ENCODE measurements around the gene FATE1. TPM values are rescaled to one million over a fixed set of nuclear protein-coding genes. Genes with fewer than 3 reads are reported as not detected.

FATE1 gene
- total and polyA plus RNA-seq, 2 of the 13 experiments (the other 11 are each of a cell fraction or from before 2014, with no cell fraction given): not detected

DNA sequence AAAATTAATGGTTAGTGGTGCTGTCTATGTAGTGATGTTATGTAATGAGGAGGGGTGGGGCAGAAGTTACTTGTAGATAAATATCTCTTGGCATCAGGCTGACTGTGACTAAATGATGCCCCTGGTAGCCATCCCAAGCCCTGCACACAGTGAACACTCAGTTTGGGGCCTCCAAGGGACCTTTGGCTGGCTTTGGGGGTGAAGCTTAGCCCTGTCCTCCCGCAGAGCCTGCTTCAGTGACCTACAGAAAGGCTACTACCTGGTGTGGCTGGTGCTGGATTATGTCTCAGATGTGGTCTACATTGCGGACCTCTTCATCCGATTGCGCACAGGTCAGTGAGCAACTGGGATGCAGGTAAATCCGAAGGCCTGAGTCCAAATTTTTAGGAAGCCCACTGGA, 26.5 kb downstream of the FATE1 start:
- ChIA-PET CTCF (ENCODE audit: low intra/inter-chr PET ratio, low total read pairs) (no interaction called here), POLR2A (no interaction called here)
- no peak for ATAC-seq
- Histone ChIP-seq H3K9ac (ENCODE audit: insufficient read depth, low read depth, low read length) (no peak overlapping the region), H3K9me3 (ENCODE audit: low read length) (no peaks in the 10 kb centered on the region), H3K4me2 (ENCODE audit: low read depth, low read length) (no peak overlapping the region), H3K27me3 (ENCODE audit: control insufficient read depth in 1 of 2, insufficient read depth in 2 of 2, low read length in 2 of 2) (no peaks in the 10 kb centered on the region), H4K20me1 (ENCODE audit: insufficient read depth, low read length) (no peaks in the 10 kb centered on the region), H3K27ac (ENCODE audit: extremely low read length, insufficient read depth, low read length) (no peak overlapping the region), H3K36me3 (replicated peaks in 1 of 2; ENCODE audit: control insufficient read depth in 1 of 2, insufficient read depth in 2 of 2, low read length in 2 of 2) (no peaks in the 10 kb centered on the region), H2AFZ (ENCODE audit: low read length) (no peak overlapping the region), H3K4me1 (ENCODE audit: insufficient read depth, low read length) (no peaks in the 10 kb centered on the region), H3K4me3 (replicated peaks in 1 of 3; ENCODE audit: insufficient read depth in 1 of 3, low read depth in 2 of 3, low read length in 3 of 3) (no peak overlapping the region), H3K79me2 (ENCODE audit: insufficient read depth, low read length) (no peaks in the 10 kb centered on the region)
- no peak for FAIRE-seq
- WGBS (ENCODE audit: low lambda C conversion rate): 75% methylated on average over 4 of the region's 5 CpGs
- TF ChIP-seq SIN3B (IDR thresholded peaks at IDR 0.05; ENCODE audit: low read length) (no peak), MED8 (CRISPR knock-in tag; IDR thresholded peaks at IDR 0.05; ENCODE audit: insufficient replicate concordance) (no peak), ZNF12 (CRISPR knock-in tag; IDR thresholded peaks at IDR 0.05) (no peak), GTF2F1 (IDR thresholded peaks at IDR 0.05; ENCODE audit: low read length) (no peak), TGIF2 (CRISPR knock-in tag; IDR thresholded peaks at IDR 0.05) (no peak), TEAD3 (CRISPR knock-in tag; optimal IDR thresholded peaks at IDR 0.05; ENCODE audit: borderline replicate concordance) (no peak), ZMYM4 (CRISPR knock-in tag; IDR thresholded peaks at IDR 0.05) (no peak), SSRP1 (CRISPR knock-in tag; IDR thresholded peaks at IDR 0.05) (no peak), ZNF501 (CRISPR knock-in tag; IDR thresholded peaks at IDR 0.05) (no peak), ARNTL (CRISPR knock-in tag; IDR thresholded peaks at IDR 0.05) (no peak), ZNF296 (CRISPR knock-in tag; conservative IDR thresholded peaks at IDR 0.05) (no peak)
- TF ChIP-seq, protein P1, sequence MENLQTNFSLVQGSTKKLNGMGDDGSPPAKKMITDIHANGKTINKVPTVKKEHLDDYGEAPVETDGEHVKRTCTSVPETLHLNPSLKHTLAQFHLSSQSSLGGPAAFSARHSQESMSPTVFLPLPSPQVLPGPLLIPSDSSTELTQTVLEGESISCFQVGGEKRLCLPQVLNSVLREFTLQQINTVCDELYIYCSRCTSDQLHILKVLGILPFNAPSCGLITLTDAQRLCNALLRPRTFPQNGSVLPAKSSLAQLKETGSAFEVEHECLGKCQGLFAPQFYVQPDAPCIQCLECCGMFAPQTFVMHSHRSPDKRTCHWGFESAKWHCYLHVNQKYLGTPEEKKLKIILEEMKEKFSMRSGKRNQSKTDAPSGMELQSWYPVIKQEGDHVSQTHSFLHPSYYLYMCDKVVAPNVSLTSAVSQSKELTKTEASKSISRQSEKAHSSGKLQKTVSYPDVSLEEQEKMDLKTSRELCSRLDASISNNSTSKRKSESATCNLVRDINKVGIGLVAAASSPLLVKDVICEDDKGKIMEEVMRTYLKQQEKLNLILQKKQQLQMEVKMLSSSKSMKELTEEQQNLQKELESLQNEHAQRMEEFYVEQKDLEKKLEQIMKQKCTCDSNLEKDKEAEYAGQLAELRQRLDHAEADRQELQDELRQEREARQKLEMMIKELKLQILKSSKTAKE (CRISPR knock-in tag; IDR thresholded peaks at IDR 0.05; ENCODE audit: borderline replicate concordance): no peak
- TF ChIP-seq, protein P2, sequence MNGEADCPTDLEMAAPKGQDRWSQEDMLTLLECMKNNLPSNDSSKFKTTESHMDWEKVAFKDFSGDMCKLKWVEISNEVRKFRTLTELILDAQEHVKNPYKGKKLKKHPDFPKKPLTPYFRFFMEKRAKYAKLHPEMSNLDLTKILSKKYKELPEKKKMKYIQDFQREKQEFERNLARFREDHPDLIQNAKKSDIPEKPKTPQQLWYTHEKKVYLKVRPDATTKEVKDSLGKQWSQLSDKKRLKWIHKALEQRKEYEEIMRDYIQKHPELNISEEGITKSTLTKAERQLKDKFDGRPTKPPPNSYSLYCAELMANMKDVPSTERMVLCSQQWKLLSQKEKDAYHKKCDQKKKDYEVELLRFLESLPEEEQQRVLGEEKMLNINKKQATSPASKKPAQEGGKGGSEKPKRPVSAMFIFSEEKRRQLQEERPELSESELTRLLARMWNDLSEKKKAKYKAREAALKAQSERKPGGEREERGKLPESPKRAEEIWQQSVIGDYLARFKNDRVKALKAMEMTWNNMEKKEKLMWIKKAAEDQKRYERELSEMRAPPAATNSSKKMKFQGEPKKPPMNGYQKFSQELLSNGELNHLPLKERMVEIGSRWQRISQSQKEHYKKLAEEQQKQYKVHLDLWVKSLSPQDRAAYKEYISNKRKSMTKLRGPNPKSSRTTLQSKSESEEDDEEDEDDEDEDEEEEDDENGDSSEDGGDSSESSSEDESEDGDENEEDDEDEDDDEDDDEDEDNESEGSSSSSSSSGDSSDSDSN (CRISPR knock-in tag; IDR thresholded peaks at IDR 0.05): no peak
- TF ChIP-seq, protein P3, sequence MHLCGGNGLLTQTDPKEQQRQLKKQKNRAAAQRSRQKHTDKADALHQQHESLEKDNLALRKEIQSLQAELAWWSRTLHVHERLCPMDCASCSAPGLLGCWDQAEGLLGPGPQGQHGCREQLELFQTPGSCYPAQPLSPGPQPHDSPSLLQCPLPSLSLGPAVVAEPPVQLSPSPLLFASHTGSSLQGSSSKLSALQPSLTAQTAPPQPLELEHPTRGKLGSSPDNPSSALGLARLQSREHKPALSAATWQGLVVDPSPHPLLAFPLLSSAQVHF (CRISPR knock-in tag; IDR thresholded peaks at IDR 0.05): no peak
- no TSS peak for BruUV-seq (replicated peaks)
- in situ Hi-C loops (cut with HindIII; ENCODE audit: extremely low pct_ligation_motif_present, low pct_unique_long_range_greater_than_20kb) (loop anchor here (5.0 to 25.0 kb wide), 2 partner anchors 895 to 1070 kb away; partner anchors contain the start of gene GABRQ), intact Hi-C loops (cut with micrococcal nuclease; ENCODE audit: unreplicated experiment) (no loop called here)
- no peak for DNase-seq (ENCODE audit: low spot score)
